GM19193 (cell line): ENCODE measurements around the gene EML6.

Experiments used
- POLR2A ChIP-seq: IDR thresholded peaks from 4 replicates; pipeline ENCODE4 v1.6.1; 2011; ENCODE audit not compliant: insufficient read depth, insufficient read length; ENCODE audit errors: extremely low read depth

The EML6 gene

DNA sequence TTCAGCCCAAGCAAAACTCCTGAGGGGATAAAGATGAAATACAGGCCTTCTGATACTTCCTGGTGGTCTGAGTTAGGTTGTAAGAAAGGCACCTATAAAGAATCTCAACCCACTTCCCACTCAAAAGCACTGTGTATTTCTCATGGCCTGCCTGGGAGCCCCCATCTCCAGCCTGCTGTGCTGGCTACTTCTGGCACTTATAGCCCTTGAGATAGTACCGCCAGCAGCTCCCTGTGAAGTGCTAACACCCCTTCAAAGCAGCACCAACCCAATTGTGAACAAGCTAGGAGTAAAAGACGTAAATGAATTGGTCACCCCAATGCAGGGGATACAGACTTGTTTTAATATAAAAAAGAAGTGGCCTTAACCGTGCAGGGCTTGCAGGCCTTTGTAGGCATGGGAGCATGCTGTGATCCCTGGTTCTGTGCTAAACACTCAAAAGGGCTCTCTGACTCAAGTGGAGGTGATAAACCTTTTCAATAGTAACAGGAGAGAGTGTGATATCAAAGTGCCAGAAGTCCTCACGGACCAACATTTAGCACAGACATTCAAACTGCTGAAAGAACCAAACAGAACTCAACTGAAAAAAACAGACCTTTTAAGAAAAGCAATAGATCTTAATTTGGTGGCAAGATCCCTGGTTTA lies 246.0 kb downstream of the EML6 start:
- TF ChIP-seq POLR2A, result no peak

- TF ChIP-seq POLR2A, result no peak
These were observed 246.5 kb downstream of the EML6 start for GRCh38 chr2:54969940-54970338.

DNA sequence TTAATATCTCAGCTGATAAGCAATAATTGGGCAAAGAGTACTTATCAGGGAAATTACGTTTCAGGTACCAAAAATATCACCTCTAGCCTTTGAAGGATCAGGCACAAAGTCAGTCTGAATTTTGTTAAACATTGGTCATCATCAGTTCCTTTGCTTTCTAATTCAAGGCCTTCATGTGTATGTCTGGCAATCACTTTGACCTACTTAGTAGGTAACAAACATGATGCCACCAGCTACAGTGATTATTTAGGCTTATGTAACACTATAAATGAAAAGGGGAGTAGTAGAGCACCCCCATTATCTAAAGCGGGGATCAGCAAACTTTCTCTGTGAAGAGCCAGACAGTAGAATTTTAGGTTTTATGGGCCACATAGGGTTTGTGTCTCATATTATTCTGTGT lies 251.7 kb downstream of the EML6 start:
- TF ChIP-seq POLR2A, result no peak

DNA sequence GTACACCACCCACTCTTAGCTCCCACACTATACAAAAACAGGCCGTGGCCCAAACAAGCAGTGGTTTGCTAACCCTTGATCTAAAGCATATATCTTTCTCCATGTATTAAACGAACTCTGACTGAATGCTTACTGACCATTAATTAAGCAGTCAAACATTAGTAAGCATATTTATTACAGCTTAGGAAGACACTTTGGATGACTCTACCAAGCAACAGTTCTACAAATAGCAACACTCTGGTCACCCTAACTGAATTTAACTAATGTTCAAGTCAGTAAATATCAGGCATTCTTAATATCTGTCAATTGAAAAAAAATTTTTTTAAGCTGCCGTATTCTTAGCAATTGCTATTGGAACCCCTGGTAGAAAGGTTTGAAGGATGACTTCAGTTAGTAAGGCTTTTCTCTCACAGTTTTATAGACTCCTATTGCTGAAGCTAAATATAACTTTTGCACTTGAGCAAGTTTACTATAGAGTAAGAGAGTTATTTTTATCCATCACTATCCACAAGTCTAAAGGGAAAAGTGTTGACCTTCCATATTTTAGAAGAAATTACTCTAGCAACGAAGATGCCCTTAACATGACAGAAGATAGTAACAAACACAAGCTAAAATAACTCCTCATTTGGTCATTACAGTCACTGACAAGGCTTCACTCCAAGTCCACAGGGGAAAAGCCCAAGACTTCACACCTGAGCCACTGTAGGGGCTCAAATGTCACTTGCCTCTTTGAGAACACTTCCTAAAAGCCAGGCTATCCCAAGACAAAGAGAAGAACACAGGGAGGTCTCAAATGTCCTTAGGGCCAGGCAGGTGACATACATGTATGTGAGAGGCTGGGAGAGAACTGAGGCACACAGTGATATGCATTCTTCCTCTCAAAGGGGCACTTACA lies 252.4 kb downstream of the EML6 start:
- no peak for TF ChIP-seq POLR2A

- no peak for TF ChIP-seq POLR2A
These were observed 253.7 kb downstream of the EML6 start for GRCh38 chr2:54977149-54977548.

GRCh38 chr2:54979321-54980044 lies 256.0 kb downstream of the EML6 start:
- no peak for TF ChIP-seq POLR2A

DNA sequence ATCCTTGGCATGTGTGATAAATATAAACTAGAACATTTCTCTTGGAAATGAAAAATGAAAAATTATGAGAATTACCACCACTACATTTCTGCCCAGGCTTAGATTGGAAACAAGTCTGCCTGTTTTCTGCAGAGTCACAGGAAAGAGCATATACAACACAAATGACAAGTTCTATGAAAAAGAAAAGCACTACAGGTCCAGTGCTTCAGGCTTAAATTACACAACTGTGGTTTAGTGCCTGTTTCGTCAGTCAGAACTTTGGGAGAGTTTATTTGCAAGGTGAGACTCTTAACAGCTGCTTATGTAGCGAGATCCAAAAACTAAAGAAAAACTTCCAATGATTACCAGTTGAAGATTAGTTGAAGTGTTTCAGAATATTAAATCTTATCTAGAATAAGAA lies 257.9 kb downstream of the EML6 start:
- no peak for TF ChIP-seq POLR2A

DNA sequence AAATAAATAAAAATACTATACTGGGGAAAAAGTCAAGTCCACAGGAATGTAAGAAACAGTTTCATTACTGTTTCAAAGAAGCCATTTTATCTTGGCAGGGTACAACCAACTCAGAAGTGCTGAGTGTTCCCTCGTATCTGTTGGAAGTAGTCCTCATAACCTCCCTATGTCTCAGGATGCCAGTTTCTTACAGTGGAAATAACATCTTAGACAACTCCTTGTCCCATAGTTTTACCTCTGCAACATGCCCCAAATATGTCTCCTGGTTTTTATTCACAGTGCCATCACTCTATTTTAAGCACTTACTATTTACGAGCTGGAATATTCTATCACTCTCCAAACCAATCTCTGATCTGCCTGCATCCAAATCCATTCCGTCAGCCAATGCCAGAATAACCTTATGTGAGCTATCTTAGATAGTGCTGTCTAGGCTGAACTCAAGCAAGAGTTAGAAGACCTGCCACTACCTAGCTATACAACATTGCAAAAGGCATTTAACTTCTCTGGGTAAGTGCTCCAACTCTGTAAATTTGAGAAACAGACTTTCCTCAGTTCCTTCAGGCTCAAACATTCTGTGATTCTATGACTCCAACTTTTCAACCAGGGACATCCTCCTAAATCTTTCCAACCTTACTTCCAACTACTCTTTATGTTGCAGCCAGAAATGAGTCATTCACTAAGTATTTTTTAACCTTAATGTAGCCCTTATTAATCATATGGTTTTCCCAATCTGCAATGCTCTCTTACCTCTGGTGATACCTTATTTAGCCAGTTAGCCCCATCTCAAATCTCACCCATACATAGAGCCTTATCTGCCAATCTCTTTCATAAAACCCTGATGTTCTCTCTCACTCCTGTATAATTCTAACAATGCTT lies 260.1 kb downstream of the EML6 start:
- TF ChIP-seq POLR2A, result no peak

GRCh38 chr2:54984476-54984875 lies 261.0 kb downstream of the EML6 start:
- TF ChIP-seq POLR2A, result no peak

GRCh38 chr2:54986264-54986663 lies 262.8 kb downstream of the EML6 start:
- TF ChIP-seq POLR2A, result no peak

DNA sequence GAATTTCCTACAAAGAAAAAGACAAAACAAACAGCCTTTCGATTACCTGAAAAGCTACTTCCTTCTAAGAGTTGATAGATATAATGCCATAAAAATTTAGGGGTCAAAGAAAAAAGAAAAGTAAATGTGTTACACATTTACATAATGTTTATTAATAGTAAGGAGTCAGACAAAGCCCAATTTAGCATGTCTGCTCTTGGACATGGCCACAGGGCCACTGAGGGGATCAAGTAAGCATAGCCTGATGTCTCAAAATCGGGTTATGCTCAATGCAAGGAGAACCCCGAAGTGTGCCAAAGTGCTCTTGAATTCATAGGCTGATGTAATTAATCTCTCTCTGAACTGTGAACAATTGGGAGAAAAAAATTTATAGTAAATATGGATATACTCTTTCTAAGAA lies 265.1 kb downstream of the EML6 start:
- TF ChIP-seq POLR2A, result no peak

DNA sequence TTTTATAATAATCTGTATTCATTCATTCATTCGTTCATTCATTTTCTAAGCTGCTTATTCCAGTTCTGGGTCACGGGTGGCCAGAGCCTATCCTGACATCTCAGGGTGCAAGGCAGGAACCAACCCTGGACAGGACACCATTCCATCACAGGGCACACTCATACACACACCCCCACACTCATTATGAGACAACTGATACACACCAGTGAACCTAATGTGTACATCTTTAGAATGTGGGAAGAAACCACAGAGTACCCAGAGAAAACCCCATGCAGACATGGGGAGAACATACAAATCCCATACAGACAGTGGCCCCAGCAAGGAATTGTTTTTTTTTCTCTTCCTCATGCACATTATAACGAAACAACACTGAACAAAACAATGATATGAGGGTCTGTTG lies 272.1 kb downstream of the EML6 start:
- no peak for TF ChIP-seq POLR2A

DNA sequence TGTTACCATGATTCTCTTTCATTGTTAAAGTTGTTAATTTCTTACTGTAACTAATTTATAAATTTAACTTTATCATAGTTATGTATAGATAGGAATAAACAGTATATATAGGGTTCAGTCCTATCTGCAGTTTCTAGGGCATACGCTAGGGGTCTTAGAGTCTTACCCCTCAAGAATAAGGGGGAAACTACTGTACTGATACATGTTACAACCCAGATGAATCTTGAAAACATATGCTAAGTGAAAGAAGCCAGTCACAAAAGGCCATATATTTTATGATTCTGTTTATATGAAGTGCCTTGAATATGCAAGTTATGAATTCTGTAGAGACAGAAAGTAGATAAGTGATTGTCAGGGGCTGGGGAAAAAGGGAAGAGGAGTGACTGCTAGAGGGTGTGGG lies 274.4 kb downstream of the EML6 start:
- no peak for TF ChIP-seq POLR2A

- TF ChIP-seq POLR2A, result no peak
These were observed 275.7 kb downstream of the EML6 start for GRCh38 chr2:54999182-54999581.

DNA sequence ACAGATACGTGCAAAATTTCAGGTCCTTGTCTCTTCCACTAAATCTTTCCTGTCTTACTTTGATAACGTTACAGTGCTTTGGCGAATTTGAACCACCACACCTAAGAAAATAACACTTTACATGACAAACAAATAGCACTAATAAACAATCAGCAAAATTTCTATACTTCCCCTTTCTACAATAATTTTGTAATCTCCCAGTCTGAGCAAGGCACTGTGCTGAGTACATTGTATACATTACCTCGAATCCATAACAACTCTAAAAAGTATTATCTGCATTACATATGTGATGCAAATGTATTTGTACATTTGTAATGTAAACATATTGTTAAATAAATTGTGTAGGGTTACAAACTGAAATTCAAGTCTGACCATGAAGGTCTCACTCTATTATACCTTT lies 276.9 kb downstream of the EML6 start:
- no peak for TF ChIP-seq POLR2A

GRCh38 chr2:55001716-55002115 lies 278.3 kb downstream of the EML6 start:
- no peak for TF ChIP-seq POLR2A
